ENCODE results near the gene NDUFV3. TPM values are rescaled to one million over a fixed set of nuclear protein-coding genes. Genes with fewer than 3 reads are reported as not detected.

NDUFV3 gene
- total and polyA plus RNA-seq, 2 of the 13 experiments (the other 11 are each of a cell fraction or from before 2014, with no cell fraction given) = 14.2 to 29.6 TPM

GRCh38 chr21:42850866-42851391 is 42.2 kb upstream of the NDUFV3 start (continued):
- TF ChIP-seq, protein P1, sequence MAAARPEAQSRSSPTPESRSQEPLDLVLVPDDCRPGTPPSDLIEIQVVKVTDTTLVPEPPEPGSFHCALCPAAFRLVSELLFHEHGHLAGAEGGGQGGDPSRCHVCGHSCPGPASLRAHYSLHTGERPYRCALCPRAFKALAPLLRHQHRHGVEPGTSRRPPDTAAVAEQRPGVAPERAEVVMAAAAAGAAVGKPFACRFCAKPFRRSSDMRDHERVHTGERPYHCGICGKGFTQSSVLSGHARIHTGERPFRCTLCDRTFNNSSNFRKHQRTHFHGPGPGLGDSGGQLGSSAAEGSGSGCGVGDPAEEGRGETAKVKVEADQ (CRISPR knock-in tag; IDR thresholded peaks at IDR 0.05; ENCODE audit: borderline replicate concordance) = no peak
- no peak for TF ChIP-seq TOE1 (CRISPR knock-in tag; IDR thresholded peaks at IDR 0.05)

- ChIA-PET CTCF (ENCODE audit: low intra/inter-chr PET ratio, low total read pairs) (no interaction called here), POLR2A (no interaction called here)
- no TSS peak for BruUV-seq (replicated peaks)
- no peaks in the 10 kb centered on the region for H3K4me1 ChIP-seq (ENCODE audit: insufficient read depth, low read length)
- 97% methylated on average over 12 of the region's 19 CpGs for WGBS (ENCODE audit: low lambda C conversion rate)
- H4K20me1 ChIP-seq (ENCODE audit: insufficient read depth, low read length) = no peaks in the 10 kb centered on the region
- FAIRE-seq (no peak), DNase-seq (ENCODE audit: low spot score) (no peak), ATAC-seq (no peak)
- H3K9ac ChIP-seq (ENCODE audit: insufficient read depth, low read depth, low read length) = no peak overlapping the region
- no peak overlapping the region for H2AFZ ChIP-seq (ENCODE audit: low read length)
- no peaks in the 10 kb centered on the region for H3K9me3 ChIP-seq (ENCODE audit: low read length)
- H3K27ac ChIP-seq (ENCODE audit: extremely low read length, insufficient read depth, low read length) = no peak overlapping the region
- peaks cover 39 to 89% of the 10 kb centered on the region in 2 experiments for H3K36me3 ChIP-seq (replicated peaks in 1 of 2; ENCODE audit: control insufficient read depth in 1 of 2, insufficient read depth in 2 of 2, low read length in 2 of 2)
- intact Hi-C loops (cut with micrococcal nuclease; ENCODE audit: unreplicated experiment) (no loop called here), in situ Hi-C loops (cut with HindIII; ENCODE audit: extremely low pct_ligation_motif_present, low pct_unique_long_range_greater_than_20kb) (no loop called here)
- no peaks in the 10 kb centered on the region; a peak in 1 of 5 replicates for H3K27me3 ChIP-seq (ENCODE audit: control insufficient read depth in 1 of 2, insufficient read depth in 2 of 2, low read length in 2 of 2)
- TF ChIP-seq AGO2 (optimal IDR thresholded peaks at IDR 0.05; ENCODE audit: low read depth, low read length) (peak; percentile 6), ZNF552 (CRISPR knock-in tag; IDR thresholded peaks at IDR 0.05; ENCODE audit: borderline replicate concordance) (no peak), NR0B2 (CRISPR knock-in tag; IDR thresholded peaks at IDR 0.05) (no peak)
- H3K4me3 ChIP-seq (replicated peaks in 1 of 3; ENCODE audit: insufficient read depth in 1 of 3, low read depth in 2 of 3, low read length in 3 of 3) = no peak overlapping the region
- H3K4me2 ChIP-seq (ENCODE audit: low read depth, low read length) = no peak overlapping the region
- peaks cover 1% of the 10 kb centered on the region for H3K79me2 ChIP-seq (ENCODE audit: insufficient read depth, low read length)
Measured at GRCh38 chr21:42851812-42852665, 41.1 kb upstream of the NDUFV3 start.
